HepG2 (cell line): ENCODE results near the gene RABGAP1. TPM values are rescaled to one million over a fixed set of nuclear protein-coding genes. Genes with fewer than 3 reads are reported as not detected.

ENCODE experiments used
- ATAC-seq: fragments of 200-7000 bp; cut with Tn5 transposase; 3 replicates; pipeline ENCODE4 v1.9.1; 2020; ENCODE audit warnings: mild to moderate bottlenecking, moderate library complexity
- BruUV-seq: library from RNA; stranded (reverse); fragments of 400-500 nt; replicated peaks from 2 replicates; lab custom pipeline; 2021; lab: Mats Ljungman, UMichigan
- CTCF ChIA-PET: fragments of 300-600 bp; formaldehyde crosslinking; extraction: SDS; loops from one replicate; lab custom pipeline; 2021; ENCODE audit warnings: low total read pairs, inconsistent platforms, low intra/inter-chr PET ratio; lab: Yijun Ruan, JAX
- POLR2A ChIA-PET: fragments of 350-600 bp; sonication (Branson Sonifier 250); formaldehyde crosslinking; loops from one replicate; lab custom pipeline; 2020; ENCODE audit warnings: antibody characterized with exemption, inconsistent platforms; lab: Yijun Ruan, JAX
- DNase-seq: peaks from one replicate; pipeline ENCODE4 v3.0.0-alpha.2; 2015; ENCODE audit warnings: low spot score
- FAIRE-seq: peaks from 3 replicates; lab custom pipeline; 2011; peaks lifted over from hg19 to GRCh38; lab: Jason Lieb, UNC
- H2AFZ ChIP-seq: one replicate; pipeline ENCODE4 v1.6.1; 2011; ENCODE audit warnings: low read length, inconsistent platforms
- H3K27ac ChIP-seq: fragments of 300-600 bp; 3 replicates; pipeline ENCODE4 v1.8.0; 2011; ENCODE audit warnings: mixed run types, mild to moderate bottlenecking, mixed read lengths, low read length, inconsistent platforms; ENCODE audit not compliant: insufficient read depth; ENCODE audit errors: extremely low read length
- H3K27me3 ChIP-seq, 2 experiments: fragments of 200-600 bp in 1 of 2; 2 replicates in 1 of 2; 3 replicates in 1 of 2; pipeline versions ENCODE4 v1.6.0 to v1.8.0; 2011; ENCODE audit warnings: low read length in 2 of 2, mild to moderate bottlenecking in 2 of 2, moderate library complexity in 2 of 2, inconsistent platforms in 1 of 2; ENCODE audit not compliant: insufficient read depth in 2 of 2, control insufficient read depth in 1 of 2
- H3K36me3 ChIP-seq, 2 experiments: fragments of 200-600 bp in 1 of 2; replicated peaks in 1 of 2; 2 replicates in 1 of 2; 3 replicates in 1 of 2; pipeline versions ENCODE4 v1.5.1 to v1.8.0; 2011; ENCODE audit warnings: low read length in 2 of 2, inconsistent platforms in 1 of 2; ENCODE audit not compliant: insufficient read depth in 2 of 2, control insufficient read depth in 1 of 2
- H3K4me1 ChIP-seq: 2 replicates; pipeline ENCODE4 v1.5.1; 2012; ENCODE audit warnings: low read length, inconsistent platforms; ENCODE audit not compliant: insufficient read depth
- H3K4me2 ChIP-seq: 2 replicates; pipeline ENCODE4 v1.6.0; 2011; ENCODE audit warnings: low read depth, low read length, inconsistent platforms
- H3K4me3 ChIP-seq, 3 experiments: fragments of 200-600 bp in 1 of 3; sonication (generic), shearing (Covaris generic) in 1 of 3; replicated peaks in 1 of 3; 2 replicates each; pipeline ENCODE4 v1.5.1; 2011 to 2016; ENCODE audit warnings: low read length in 3 of 3, inconsistent platforms in 2 of 3, low read depth in 2 of 3, mild to moderate bottlenecking in 2 of 3, control low read depth in 1 of 3, mixed read lengths in 1 of 3; ENCODE audit not compliant: insufficient read depth in 1 of 3
- H3K79me2 ChIP-seq: one replicate; pipeline ENCODE4 v1.6.1; 2011; ENCODE audit warnings: low read length, inconsistent platforms; ENCODE audit not compliant: insufficient read depth
- H3K9ac ChIP-seq: 2 replicates; pipeline ENCODE4 v1.6.0; 2011; ENCODE audit warnings: mild to moderate bottlenecking, low read depth, low read length, inconsistent platforms; ENCODE audit not compliant: insufficient read depth
- H3K9me3 ChIP-seq: 2 replicates; pipeline ENCODE4 v1.5.1; 2012; ENCODE audit warnings: mild to moderate bottlenecking, low read length
- H4K20me1 ChIP-seq: 2 replicates; pipeline ENCODE4 v1.6.0; 2011; ENCODE audit warnings: inconsistent platforms, mild to moderate bottlenecking, low read length, moderate library complexity; ENCODE audit not compliant: insufficient read depth
- DBP ChIP-seq: sonication (generic); formaldehyde crosslinking; IDR thresholded peaks from 2 replicates; pipeline ENCODE4 v1.4.0; 2020; ENCODE audit warnings: missing genetic modification reagents; ENCODE audit errors: not compliant biosample characterization
- POLR2A ChIP-seq, 2 experiments: IDR thresholded peaks; 2 replicates each; pipeline ENCODE4 v1.6.1; 2011; ENCODE audit warnings: low read depth in 2 of 2, low read length in 2 of 2, mild to moderate bottlenecking in 1 of 2, moderate library complexity in 1 of 2; ENCODE audit not compliant: insufficient read depth in 1 of 2
- RARA ChIP-seq: IDR thresholded peaks from 2 replicates; pipeline ENCODE4 v1.6.1; 2016; ENCODE audit warnings: missing genetic modification reagents, missing compliant biosample characterization
- ZNF143 ChIP-seq: sonication (generic); formaldehyde crosslinking; IDR thresholded peaks from 2 replicates; pipeline ENCODE4 v1.4.0; 2020; ENCODE audit warnings: missing genetic modification reagents
- ZNF605 ChIP-seq: sonication (generic); formaldehyde crosslinking; IDR thresholded peaks from 2 replicates; pipeline ENCODE4 v1.8.0; 2022; ENCODE audit warnings: mild to moderate bottlenecking, missing genetic modification reagents
- ZNF841 ChIP-seq: sonication (generic); formaldehyde crosslinking; IDR thresholded peaks from 2 replicates; pipeline ENCODE4 v1.8.1; 2023; ENCODE audit warnings: missing genetic modification reagents, borderline replicate concordance
- WGBS: methylation state at CpG from one replicate; pipeline ENCODE4 v1.1.6; 2017; ENCODE audit warnings: low lambda C conversion rate; 5-methylcytosine and 5-hydroxymethylcytosine counted together
- in situ Hi-C: cut with HindIII; loops from 2 replicates; pipeline ENCODE4 v1.10.0; 2017; ENCODE audit warnings: low pct_unique_long_range_greater_than_20kb; ENCODE audit not compliant: extremely low pct_ligation_motif_present
- intact Hi-C: fragments of 100-400 bp; cut with micrococcal nuclease; formaldehyde crosslinking; loops from one replicate; pipeline ENCODE4 v1.10.0; 2022; ENCODE audit not compliant: unreplicated experiment
- polyA plus RNA-seq, 8 experiments: library from polyadenylated mRNA; depleted of rRNA in 3 of 8; stranded (reverse) in 7 of 8; unstranded in 1 of 8; fragments of >200 nt; fragmentation: Illumina TruSeq in 4 of 8; extraction: Trizol in 4 of 8; gene quantifications; 2 replicates each; pipeline versions ENCODE4 v1.2.1 to v1.2.3, GENCODE V29; 2011 to 2016; ENCODE audit warnings: low read depth in 4 of 8, missing spikeins in 1 of 8, mixed read lengths in 1 of 8; ENCODE audit not compliant: insufficient read depth in 1 of 8
- total RNA-seq, 5 experiments: library from RNA; depleted of rRNA; stranded (reverse); fragments of >200 nt; fragmentation: Illumina TruSeq; extraction: Trizol; gene quantifications; 2 replicates each; pipeline ENCODE4 v1.2.3, GENCODE V29; 2016; ENCODE audit warnings: low read depth in 1 of 5

The RABGAP1 gene
- total and polyA plus RNA-seq, 2 of the 13 experiments (the other 11 are each of a cell fraction or from before 2014, with no cell fraction given), result 19.1 to 19.3 TPM

GRCh38 chr9:123105490-123105889 lies 164.7 kb downstream of the RABGAP1 start:
- BruUV-seq, result no TSS peak
- no peak for FAIRE-seq

GRCh38 chr9:123107639-123108285 lies 166.9 kb downstream of the RABGAP1 start:
- H2AFZ ChIP-seq, result no peak overlapping the region
- no peak overlapping the region for H3K4me3 ChIP-seq
- no peaks in the 10 kb centered on the region for H3K79me2 ChIP-seq
- intact Hi-C loops, result loop anchor here (10.0 kb wide), 1 partner anchor 57 kb away; no protein-coding TSS in a partner anchor
- in situ Hi-C loops, result no loop called here
- H3K4me2 ChIP-seq, result no peak overlapping the region
- H4K20me1 ChIP-seq, result no peaks in the 10 kb centered on the region
- H3K27me3 ChIP-seq, result no peaks in the 10 kb centered on the region
- ChIA-PET CTCF (no interaction called here), POLR2A (no interaction called here)
- no peak overlapping the region for H3K27ac ChIP-seq
- BruUV-seq, result no TSS peak
- H3K4me1 ChIP-seq, result peaks cover 29% of the 10 kb centered on the region
- peak; percentile 33 for ATAC-seq
- peak; percentile 80 for TF ChIP-seq RARA (CRISPR knock-in tag)
- no peak for TF ChIP-seq DBP (CRISPR knock-in tag)
- no peak for TF ChIP-seq ZNF143
- TF ChIP-seq ZNF841 (CRISPR knock-in tag), result no peak
- no peak for TF ChIP-seq POLR2A (IDR thresholded peaks at IDR 0.05; ENCODE audit: insufficient read depth in 1 of 2, low read depth in 2 of 2, low read length in 2 of 2)
- no peak for DNase-seq
- no peak for FAIRE-seq
- peaks cover 14 to 42% of the 10 kb centered on the region in 2 experiments; a peak in 4 of 5 replicates for H3K36me3 ChIP-seq
- no peaks in the 10 kb centered on the region for H3K9me3 ChIP-seq
- no peak overlapping the region for H3K9ac ChIP-seq
- 88% methylated on average over 11 of the region's 11 CpGs for WGBS

More at GRCh38 chr9:123105490-123105889, 164.7 kb downstream of the RABGAP1 start:
- WGBS, result over 99% methylated on average over 5 of the region's 5 CpGs
- DNase-seq (no peak), ATAC-seq (no peak)
- no peaks in the 10 kb centered on the region for H3K27me3 ChIP-seq
- TF ChIP-seq ZNF605, result no peak
- H3K4me2 ChIP-seq, result no peak overlapping the region
- H2AFZ ChIP-seq, result no peak overlapping the region
- no peaks in the 10 kb centered on the region for H4K20me1 ChIP-seq
- ChIA-PET POLR2A (no interaction called here), CTCF (no interaction called here)
- H3K9ac ChIP-seq, result no peak overlapping the region
- H3K4me1 ChIP-seq, result peaks cover 29% of the 10 kb centered on the region
- H3K4me3 ChIP-seq, result no peak overlapping the region
- intact Hi-C loops, result loop anchor here (10.0 kb wide), 1 partner anchor 59 kb away; no protein-coding TSS in a partner anchor
- H3K79me2 ChIP-seq, result no peaks in the 10 kb centered on the region
- H3K27ac ChIP-seq, result no peak overlapping the region
- H3K36me3 ChIP-seq, result peaks cover 13 to 56% of the 10 kb centered on the region in 2 experiments; a peak in 4 of 5 replicates
- no peaks in the 10 kb centered on the region for H3K9me3 ChIP-seq
- in situ Hi-C loops, result no loop called here
